Pons (tissue), 1 donor: ENCODE measurements around the gene UCK1.

Experiments
- DNase-seq: peaks from one replicate; pipeline ENCODE4 v3.0.0-alpha.2; 2016; ENCODE audit warnings: low spot score

UCK1 gene

DNA sequence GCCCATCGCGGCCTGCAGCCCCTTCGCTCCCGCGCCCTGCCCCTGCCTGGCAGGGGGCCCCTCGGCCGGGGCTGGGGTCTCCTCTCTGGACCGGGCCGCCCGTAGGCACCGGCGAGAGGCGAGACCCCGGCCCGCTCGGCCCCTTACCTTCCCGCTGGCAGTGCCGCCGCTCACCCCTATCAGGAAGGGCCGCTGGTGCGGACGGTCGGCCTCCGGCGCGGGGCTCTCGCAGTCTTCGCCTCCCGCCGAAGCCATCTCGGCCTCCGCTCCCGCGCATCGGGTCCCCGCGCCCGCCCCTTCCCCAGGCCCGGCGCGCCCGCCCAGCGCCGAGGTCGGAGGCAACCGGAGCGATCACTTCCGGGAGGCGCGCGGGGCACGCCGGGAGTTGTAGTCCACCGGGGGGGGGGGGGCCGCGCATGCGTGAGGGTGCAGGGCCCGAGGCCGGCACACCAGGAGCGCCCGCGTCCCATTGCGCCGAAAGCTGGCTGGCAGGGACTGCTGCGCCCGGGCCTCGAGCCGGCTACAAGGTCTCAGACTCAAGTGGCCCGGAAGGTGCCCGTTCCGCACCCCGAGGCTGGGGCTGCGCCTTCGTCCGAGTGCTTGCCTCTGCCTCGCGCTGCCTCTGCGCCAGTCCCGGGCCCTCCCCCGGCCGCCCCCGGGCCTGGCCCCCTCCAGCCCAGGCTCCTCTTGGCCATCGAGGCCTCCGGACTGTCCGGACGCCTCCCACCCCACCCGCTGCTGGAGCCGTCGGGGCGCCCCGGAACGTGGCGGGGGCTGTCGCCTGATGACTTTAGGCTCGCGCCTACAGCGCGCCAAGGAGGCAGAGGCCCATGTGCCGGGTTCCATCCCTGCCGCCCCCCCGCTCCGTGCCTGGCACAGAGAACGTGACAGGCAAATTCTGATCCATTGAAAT lies at the start of gene UCK1:
UCK1 (minus strand) TSS at position 344 of the 913 bp plus-strand sequence; CDS start at position 255, 89 bp downstream.
- peak; percentile 60 for DNase-seq

DNA sequence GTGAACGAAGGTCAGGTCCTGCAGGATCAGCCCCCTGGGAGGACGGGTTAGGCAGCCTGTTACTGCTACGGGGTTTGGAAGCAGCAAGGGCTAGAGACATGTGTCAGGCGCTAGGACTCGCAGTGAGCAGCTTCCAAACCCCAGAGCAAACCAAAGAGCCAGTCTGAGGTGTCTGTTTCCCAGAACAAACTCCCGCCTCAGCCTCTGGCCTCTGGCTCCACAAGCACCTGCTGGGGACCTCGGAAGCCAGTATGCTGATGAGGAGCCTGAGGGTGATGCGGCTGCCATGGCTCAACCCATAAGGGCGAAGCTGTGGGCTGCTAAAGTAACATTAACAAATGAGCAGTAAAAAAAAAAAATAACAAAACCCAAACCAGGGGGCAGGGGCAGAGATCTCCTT lies 49.3 kb upstream of the UCK1 start:
- no peak for DNase-seq

DNA sequence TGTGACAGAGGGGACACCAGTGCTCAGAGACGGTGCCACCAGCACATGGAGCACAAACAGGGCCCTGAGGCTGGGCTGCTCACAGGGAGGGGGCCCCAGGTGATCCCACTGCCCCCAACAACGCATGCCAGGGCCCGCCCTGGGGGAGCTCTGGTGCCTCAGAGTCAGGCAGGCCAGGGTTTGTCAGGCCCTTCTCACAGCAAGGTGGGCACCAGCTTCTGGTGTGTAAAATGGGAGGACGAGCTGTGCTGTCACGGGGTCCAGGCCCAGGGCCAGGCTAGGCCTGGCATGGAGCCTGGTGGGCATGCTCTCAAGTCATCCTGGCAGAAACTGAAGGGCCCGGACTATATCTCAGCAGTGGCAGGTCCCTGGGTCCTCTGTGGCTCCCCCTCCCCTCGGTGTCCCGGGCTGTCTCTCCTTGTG lies 48.7 kb upstream of the UCK1 start:
- DNase-seq = peak; percentile 17

DNA sequence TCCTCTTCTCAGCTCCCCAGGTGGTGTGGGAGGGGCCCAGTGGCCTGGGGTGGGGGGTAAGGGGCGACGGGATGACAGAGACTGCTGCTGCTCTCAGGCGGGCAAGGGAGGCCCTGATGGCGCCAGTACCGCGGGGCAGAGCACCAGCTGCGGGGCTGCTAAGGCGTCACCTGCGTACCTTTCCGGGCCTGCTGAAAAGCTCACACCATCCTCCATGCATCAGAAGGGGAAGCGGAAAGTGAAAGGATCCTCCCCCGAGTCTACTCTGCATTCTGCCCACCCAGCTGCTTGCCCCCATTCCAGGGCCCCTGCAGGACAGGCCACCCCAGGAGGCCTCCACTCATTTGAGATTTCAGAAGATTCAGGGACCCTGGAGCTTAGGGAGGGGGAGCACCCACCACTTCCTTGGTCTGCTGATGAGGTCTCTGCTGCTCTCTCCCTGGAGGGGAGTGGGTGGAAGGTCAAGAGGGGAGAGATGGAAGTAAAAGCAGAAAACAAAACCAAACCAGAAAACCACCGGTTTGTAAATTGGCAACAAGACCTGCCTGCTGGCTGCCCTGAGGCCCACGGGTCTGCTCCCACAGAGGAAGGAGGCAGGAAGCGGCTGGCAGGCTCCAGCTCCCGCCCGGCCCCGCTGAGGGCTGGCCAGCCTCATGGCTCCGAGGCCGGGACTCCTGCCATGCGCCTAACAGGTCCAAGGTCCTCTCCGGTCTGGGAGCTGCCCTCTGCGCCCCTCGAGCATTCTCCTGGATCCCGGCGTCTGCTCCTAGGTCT lies 47.9 kb upstream of the UCK1 start:
- peak; percentile 27 for DNase-seq

- DNase-seq = no peak
Observed at GRCh38 chr9:131578021-131578420, 47.0 kb upstream of the UCK1 start.

DNA sequence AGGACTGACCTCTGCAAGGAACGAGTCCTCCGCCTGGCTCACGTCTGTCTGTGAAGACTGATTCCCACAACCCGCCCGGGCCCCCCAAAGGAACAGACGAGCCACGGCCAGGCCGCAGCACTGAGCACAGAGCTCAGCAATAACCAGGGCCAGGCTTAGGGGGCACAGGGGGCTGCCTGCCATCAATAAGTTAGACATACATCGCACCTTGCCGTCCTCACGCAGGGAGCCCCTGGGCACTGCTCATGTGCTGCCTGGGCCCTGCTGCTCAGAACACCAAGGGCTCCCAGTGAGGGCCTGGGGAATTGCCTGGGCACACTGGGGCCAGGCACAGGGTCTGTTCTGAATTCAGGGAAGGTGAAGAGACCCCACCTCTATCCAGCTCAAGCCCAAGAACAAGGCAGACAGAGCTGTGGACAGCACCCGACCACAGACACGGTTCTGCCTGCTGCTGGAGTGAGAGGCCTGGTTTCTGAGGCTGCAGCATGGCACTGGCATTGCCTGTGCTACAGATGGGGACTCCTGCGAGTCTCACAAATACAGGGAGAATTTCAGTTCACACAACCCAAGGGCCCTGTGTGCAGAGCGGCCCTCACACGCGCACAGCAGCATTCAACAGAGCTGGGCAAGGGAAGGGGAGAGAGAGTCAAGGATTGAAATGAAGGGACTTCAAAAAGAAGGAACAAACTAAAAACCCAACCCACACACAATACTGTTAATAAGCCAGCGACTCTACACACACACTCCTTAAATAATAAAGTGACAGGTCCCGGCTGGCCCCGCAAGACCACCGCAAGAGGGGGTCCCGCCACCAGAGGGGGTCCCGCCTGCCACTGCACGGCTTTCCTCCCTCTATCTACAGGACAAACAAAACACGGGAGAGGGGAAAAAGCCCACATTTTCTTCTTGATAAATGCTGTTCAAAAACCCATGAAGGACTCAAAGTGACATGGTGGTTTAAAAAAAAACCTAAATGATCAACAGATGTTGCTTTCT lies 46.2 kb upstream of the UCK1 start:
- no peak for DNase-seq

DNA sequence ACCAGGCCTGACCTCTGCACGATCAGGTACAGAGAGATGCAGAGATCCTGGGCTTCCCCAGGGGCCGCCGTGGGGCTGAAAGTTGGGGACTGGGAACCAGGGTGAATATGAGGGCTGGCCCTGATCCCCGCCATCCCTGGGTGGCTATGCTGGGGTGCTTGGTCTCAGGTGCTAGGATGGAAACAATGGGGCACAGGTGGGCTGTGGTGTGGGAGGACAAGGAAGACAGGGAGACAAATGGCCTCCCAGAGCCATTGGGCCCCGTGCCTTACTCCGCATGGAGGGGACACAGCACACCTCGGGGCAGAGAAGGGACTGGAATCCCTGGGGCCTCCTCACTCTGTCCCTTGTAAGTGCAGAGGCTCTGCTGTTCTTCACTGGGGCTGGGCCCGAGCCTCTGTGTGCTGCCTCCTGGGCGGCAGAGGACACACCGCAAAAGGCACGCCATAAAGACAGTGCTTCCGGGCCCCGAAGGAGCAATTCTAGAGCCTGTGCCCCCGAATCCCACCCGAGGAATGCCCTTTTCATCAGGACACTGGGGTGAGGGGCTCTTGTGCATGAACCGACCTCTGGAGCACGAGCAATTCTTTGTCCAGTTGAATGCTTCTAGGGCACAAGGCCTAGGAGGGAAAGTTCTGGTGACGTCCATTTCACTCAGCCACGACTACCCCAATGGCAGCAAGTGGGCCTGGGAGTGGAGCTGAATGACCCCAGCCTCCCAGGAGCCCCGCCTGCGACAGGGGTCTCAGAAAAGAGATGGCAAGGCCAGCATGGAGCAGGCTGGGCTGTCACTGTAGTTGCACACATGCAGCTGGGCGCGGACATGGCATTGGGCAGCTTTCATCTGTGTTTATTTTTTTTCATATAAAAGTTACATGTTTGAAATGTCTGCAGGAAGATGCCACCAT lies 45.1 kb upstream of the UCK1 start:
- DNase-seq = no peak

DNA sequence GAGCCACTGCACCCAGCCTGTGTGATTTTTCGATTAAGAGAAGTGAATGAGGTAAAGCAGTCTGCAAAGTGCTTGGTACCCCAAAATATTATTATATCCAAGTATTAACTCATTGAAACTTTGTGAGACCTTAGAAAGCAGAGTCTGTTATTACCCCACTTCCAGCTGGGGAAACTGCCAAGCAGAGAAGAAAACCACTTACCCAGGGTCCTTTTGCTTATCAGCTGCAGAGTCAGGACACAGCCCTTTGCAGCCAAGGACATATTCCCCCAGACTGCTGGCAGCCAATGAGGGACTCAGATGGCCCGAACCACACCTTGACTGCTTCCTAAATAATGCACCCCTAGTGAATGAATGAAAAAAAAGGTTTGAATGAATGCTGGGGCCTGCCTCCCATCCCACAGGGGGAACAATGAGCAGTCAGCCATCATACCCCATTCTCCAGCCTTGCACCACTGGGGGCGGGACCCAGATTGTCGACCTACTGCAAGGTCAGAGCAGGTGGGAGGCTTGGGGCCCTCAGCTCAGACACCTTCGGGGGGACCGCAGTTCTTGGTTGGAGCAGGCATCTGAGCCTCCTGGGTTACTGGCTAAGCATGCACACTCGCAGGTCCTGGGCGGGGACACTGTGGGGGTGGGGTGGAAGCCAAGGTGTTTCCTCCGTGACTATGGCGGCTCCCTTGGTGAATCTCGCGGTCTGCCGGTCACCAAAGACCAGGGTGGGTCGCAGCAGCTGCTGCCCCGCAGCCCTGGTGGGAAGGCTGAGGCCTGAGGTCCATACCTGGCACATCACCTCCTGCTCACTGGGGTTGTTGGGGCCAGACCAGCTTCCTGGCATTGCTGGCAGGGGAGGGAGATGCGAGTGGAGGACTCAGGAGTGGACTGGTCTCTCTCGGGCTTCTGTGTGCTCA lies 43.9 kb upstream of the UCK1 start:
- DNase-seq = no peak

DNA sequence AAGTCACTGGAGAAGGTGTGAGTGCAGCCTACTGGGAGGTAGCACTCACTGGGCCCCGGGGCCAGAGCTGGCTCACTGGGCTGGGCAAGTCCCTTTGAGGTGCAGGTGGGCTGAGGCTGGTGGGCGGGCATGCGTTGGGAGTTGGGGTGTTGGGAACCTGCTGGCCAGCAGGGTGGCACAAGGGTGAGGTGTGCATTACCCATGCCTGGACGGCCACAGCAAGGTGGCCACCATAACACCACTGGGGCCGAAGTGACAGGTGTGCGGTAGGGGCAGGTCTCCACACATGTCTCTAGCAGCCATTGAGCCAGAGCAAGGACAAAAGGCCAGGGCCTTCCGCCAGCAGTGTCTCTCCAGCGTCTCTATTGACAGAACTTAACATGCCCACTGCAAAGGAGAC lies 36.8 kb upstream of the UCK1 start:
- no peak for DNase-seq

DNA sequence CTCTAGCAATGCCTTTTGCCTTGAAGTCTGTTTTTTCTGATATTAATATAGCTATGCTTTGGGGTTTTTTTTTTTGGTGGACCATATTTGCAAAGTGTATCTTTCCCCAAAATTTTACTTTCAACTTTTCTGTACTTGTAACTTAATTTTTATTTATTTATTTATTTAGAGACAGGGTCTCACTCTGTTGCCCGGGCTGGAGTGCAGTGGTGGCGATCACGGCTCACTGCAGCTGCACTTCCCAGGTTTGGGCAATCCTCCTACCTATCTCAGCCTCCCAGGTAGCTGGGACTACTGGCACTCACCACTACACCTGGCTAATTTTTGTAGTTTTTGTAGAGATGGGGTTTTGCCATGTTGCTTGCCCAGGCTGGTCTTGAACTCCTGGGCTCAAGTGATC lies 35.1 kb upstream of the UCK1 start:
- DNase-seq = no peak

GRCh38 chr9:131565369-131565768 lies 34.3 kb upstream of the UCK1 start:
- DNase-seq = no peak

DNA sequence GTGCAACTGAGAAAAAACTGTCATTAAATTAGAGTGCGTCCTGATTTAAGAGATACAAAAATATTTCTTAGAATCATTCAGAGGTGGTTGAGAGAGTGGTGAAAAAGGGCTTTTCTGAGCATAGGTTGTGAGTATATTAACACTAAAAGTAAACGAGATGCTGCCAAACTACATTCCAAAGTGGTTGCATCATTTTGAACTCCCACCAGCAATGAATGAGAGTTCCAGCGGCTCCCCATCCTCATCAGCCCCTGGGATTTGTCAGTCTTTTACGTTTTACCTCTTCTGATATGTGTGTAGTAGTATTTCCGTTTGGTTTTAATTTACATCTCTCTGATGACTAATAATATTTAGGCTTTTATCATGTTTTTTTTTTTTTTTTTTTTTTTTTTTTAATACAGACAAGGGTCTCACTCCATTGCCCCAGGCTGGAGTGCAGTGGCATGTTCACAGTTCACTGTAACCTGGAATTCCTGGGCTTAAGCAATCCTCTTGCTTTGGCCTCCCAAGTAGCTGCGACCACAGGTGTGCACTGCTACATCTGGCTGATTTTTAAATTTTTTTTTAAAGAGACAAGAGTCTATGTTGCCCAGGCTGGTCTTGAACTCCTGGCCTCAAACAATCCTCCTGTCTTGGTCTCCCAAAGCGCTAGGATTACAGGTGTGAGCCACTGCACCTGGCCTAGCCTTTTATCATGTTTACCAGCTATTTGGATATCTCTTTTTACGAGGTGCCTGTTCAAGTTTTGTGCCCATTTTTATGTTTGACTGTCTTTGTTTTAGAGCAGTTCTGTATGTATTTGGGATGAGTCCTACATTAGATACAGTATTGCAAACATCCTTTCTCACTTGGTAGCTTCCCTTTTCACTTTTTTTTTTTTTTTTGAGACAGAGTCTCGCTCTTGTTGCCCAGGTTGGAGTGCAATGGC lies 31.2 kb upstream of the UCK1 start:
- no peak for DNase-seq

- no peak for DNase-seq
Observed at GRCh38 chr9:131559421-131560000, 28.4 kb upstream of the UCK1 start.

GRCh38 chr9:131557855-131558548 lies 26.9 kb upstream of the UCK1 start:
- DNase-seq = no peak

- DNase-seq = no peak
Observed at GRCh38 chr9:131555841-131556673, 25.0 kb upstream of the UCK1 start.

DNA sequence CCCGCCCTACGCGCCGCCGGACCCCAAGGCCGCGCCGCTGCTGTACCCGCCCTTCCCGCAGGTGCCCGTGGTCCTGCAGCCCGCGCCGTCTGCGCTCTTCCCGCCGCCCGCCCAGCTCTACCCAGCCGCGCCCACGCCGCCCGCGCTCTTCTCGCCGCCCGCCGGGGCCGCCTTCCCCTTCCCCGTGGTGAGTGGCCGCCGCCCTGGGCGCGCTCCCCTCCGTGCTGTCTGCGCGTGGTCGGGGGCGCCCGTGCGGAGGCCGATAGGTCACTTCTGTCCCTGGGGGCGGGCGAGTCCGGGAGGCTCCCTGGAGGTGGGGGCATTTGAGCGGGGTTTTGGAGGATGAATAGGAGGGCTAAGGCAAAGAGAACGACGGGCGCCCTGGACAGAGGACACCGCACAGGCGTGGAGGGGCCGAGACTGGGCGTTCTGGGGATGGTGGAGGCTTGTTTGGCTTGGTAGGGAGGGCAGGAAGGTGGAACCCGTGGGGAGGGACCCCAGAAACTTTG lies 23.8 kb upstream of the UCK1 start:
- no peak for DNase-seq
